Frontal cortex (tissue), 4 donors: ENCODE results near the gene RNF138. TPM values are rescaled to one million over a fixed set of nuclear protein-coding genes. Genes with fewer than 3 reads are reported as not detected.
"Not testable (repeated sequence)": the region's sequence is repeated elsewhere in the genome, so short reads cannot be mapped to it uniquely, and the experiment has no call there.

Experiments used
- DNase-seq, 2 donors: peaks; one replicate each; pipeline ENCODE4 v3.0.0; 2012; ENCODE audit warnings: low spot score in 2 of 2
- FAIRE-seq: peaks from 2 replicates; lab custom pipeline; 2012; peaks lifted over from hg19 to GRCh38; lab: Jason Lieb, UNC
- small RNA-seq: library from RNA; depleted of rRNA; stranded (forward); fragments of <200 nt; gene quantifications from one replicate; pipeline ENCODE3, GENCODE V24; 2014
- total RNA-seq: library from RNA; depleted of rRNA; stranded (reverse); fragments of >200 nt; gene quantifications from one replicate; pipeline ENCODE4 v1.2.3, GENCODE V29; 2014
- donor health status: control.
- donor health status: control.
- donor health status: control.

Gene RNF138
- total RNA-seq, 1 donor from 2014 or later = 77.9 TPM

DNA sequence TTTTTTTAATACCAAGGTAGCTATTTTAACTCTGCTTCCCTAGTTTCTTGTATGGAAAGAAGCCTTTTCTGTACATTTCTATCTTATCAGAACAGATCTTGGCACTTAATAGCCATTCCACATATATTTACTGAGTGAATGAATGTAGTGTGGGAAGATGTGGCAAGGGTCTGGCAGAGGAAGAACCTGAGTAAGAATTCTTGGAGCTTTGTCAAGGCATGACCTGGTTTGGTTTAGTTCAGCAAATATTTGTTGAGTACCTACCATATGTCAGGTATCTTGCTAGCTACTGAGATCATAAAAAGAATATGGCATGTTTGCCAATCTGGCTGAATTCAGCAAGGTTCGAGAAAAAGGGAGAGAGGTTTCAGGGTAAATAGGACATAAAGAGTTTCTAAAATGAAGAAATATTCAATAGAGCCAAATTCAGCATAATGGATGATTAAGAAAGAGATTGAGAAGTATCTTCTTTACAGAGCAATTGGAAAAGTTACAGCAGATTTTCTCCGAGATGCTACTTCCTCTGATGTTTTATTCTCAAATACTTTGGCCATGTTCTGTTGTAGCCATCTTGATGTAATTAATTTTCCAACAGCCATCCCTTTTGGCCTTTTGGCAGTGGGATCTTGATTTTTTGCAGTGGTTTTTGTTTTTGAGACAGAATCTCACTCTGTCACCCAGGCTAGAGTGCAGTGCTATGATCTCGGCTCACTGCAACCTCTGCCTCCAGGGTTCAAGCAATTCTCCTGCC lies 76.5 kb downstream of the RNF138 start:
- DNase-seq (no peak), FAIRE-seq (no peak)

DNA sequence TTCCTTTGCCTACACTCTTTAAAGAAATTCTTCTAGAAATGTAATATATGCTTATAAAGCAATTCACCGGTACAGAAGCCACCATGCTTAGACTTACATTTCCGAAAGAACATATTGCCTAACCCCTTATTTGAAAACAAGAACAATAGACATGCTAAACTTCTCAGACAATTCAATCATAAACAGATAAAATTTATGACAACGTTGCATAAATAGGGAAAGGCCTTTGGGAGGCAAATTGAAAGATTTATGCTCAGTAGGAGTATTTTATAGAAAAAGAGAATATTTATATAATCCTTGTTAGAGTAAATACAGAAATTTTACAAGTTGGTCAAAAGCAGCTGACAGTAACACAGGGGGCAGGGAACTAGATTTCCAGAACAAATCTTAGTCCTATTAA lies 82.0 kb downstream of the RNF138 start:
- FAIRE-seq (no peak), DNase-seq (no peak)

DNA sequence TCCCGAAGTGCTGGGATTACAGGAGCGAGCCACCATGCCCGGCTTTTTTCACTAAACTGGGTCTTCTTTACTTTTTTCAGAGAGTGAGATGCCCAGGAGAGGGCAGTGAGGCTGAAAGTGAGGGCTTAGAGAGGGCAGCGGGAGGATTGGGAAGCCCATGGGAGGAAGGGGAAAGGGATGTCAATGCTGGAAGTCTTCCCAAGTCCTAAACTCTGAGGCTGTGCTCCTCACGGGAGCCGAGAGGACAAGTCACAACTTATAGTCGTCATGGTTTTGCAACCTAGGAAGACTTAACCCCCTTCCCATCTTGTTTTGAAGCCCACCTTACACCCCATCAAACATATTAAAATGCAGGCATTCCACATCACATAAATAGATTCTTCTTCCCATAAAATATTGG lies 83.0 kb downstream of the RNF138 start:
- FAIRE-seq (no peak), DNase-seq (no peak)

DNA sequence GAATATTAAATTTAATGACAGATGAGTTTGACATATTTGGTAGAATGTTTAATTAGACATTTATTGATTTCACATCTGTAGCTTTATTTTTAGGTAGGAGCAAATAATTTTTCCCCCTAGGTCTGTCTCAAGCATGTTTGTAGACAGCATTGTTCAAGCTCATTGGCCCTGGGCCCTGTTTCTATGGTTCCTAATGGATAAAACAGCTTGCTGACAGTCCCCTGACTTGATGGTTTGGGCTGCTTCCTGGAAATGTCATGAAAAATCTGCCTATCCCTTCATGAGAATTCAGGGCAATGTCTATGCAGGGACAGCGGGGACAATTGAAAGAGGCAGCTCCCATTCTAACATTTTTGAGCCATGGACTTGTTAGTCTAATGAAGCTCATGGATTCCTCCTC lies 83.6 kb downstream of the RNF138 start:
- no peak for DNase-seq
- FAIRE-seq = no peak

DNA sequence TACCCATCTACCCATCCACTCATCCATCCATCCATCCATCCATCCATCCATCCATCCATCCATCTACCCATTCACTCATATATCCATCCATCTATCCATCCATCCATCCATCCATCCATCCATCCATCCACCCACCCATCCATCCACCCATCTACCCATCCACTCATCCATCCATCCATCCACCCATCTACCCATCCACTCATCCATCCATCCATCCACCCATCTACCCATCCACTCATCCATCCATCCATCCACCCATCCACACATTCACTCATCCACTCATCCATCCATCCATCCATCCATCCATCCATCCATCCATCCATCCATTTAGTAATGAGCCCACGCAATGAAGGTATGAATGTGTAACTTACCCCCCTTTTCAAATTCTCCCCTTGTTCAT lies 85.1 kb downstream of the RNF138 start:
- not testable (repeated sequence) for DNase-seq, FAIRE-seq

DNA sequence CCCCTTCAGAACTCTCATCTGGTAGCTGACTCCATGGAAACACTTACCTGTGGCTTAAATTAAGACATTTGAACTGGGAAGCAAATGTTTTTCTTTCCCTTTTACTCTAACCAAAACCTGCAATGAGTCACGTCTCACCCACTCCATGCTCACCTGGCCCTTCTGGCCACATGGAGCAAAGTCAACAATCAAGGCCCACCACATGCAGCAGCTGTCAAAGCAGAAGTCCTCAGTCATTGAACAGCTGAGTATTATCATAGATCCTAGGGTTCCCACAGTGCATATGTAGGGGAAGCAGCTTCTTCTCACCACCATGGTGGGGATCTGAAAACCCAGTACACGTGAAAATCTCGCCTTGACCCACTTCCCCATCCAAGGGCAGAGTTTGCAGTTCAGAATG lies 85.9 kb downstream of the RNF138 start:
- FAIRE-seq = no peak
- no peak for DNase-seq

Small RNAs within 50 kb of the gene (small RNA-seq; reads per million reads assigned to genes)
- not detected for gene RNA5SP453

Other genes with a start within 250 kb of the RNF138 start
- 106 TPM for gene TRAPPC8, start 148.7 kb upstream of the RNF138 start, total RNA-seq
- gene RNF125, start 73.0 kb upstream of the RNF138 start, total RNA-seq = 2.0 TPM
- 0.41 TPM for gene MEP1B, start 98.2 kb downstream of the RNF138 start, total RNA-seq